ENCODE data around the gene PCDHA5. TPM values are rescaled to one million over a fixed set of nuclear protein-coding genes. Genes with fewer than 3 reads are reported as not detected.
A peak's percentile ranks its signal among the peaks of the same experiment; 100 is the strongest.

PCDHA5 gene
- total RNA-seq, 1 donor from 2014 or later = 0.27 TPM

DNA sequence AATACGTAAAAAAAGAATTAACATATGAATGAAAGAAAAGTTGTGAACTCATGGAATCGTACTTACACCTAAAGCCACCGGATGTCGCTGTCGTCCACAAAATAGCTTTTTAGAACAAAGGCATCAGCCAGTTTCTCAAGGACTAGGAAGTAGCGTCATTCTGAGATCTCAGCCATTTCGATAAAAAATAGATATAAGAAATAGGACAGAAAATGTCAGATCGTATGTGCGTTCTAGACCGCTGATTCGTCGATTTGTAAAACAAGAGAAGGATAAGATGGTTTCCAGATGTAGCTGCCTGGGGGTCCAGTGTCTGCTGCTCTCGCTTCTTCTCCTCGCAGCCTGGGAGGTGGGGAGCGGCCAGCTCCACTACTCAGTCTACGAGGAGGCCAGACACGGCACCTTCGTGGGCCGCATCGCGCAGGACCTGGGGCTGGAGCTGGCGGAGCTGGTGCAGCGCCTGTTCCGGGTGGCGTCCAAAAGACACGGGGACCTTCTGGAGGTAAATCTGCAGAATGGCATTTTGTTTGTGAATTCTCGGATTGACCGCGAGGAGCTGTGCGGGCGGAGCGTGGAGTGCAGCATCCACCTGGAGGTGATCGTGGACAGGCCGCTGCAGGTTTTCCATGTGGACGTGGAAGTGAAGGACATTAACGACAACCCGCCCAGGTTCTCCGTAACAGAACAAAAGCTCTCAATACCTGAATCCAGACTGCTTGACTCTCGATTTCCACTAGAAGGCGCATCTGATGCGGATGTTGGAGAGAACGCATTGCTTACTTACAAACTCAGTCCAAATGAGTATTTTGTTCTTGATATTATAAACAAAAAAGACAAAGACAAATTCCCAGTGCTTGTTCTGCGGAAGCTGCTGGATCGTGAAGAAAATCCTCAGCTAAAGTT lies 34.6 kb downstream of the PCDHA5 start, which contains the start of gene PCDHA10:
PCDHA10 (plus strand) TSS at position 126 of the 903 bp plus-strand sequence; CDS start at position 278, 152 bp downstream.
- DNase-seq (ENCODE audit: low spot score) = no peak
- intact Hi-C loops (cut with DNase I) = no loop called here
- ATAC-seq = no peak

DNA sequence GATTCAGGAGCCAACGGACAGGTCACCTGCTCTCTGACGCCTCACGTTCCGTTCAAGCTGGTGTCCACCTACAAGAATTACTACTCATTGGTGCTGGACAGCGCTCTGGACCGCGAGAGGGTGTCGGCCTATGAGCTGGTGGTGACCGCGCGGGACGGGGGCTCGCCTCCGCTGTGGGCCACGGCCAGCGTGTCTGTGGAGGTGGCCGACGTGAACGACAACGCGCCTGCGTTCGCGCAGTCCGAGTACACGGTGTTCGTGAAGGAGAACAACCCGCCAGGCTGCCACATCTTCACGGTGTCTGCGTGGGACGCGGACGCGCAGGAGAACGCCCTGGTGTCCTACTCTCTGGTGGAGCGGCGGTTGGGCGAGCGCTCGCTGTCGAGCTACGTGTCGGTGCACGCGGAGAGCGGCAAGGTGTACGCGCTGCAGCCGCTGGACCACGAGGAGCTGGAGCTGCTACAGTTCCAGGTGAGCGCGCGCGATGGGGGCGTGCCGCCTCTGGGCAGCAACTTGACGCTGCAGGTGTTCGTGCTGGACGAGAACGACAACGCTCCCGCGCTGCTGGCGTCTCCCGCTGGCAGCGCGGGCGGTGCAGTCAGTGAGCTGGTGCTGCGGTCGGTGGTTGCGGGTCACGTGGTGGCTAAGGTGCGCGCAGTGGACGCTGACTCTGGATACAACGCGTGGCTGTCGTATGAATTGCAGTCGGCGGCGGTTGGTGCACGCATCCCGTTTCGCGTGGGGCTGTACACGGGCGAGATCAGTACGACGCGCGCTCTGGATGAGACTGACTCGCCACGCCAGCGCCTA lies 36.0 kb downstream of the PCDHA5 start:
- no peak for DNase-seq (ENCODE audit: low spot score)
- intact Hi-C loops (cut with DNase I) = no loop called here
- no peak for ATAC-seq

DNA sequence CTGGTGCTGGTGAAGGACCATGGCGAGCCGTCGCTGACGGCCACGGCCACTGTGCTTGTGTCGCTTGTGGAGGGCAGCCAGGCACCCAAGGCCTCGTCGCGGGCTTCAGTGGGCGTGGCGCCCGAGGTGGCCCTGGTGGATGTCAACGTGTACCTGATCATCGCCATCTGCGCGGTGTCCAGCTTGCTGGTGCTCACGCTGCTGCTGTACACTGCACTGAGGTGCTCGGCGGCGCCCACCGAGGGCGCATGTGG lies 36.5 kb downstream of the PCDHA5 start:
- DNase-seq (ENCODE audit: low spot score) (no peak), ATAC-seq (no peak)
- intact Hi-C loops (cut with DNase I) = no loop called here

DNA sequence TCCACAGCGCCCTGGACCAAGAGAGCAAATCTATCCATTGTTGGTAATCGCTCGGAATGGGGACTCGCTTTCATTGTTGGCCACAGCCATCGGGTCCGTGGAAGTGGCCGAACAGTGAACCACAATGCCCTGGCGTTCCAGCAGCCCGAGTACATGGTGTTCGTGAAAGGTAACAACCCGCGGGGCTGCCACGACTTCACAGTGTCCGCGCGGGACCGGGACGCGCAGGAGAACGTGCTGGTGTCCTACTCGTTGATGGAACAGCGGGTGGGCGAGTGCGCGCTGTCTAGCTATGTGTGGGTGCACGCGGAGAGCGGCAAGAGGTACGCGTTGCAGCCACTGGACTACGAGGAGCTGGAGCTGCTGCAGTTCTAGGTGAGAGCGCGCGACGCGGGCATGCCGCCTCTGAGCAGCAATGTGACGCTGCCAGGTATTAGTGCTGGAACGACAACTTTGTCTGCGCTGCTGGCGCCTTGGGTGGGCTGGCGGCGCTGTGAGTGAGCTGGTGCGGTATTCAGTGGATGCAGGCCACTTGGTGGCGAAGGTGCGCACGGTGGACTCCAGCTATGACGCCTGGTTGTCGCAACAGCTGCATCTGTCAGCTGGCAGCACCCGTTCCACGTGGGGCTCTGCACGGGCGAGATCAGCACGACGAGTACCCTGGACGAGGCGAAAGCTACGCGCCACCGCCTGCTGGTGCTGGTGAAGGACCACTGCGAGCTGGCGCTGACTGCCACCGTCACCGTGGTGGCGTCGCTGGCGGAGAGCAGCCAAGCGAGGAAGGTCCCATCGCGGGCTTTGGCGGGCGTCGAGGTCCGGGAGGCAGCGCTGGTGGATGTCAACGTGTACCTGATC lies 41.3 kb downstream of the PCDHA5 start:
- DNase-seq (ENCODE audit: low spot score) (no peak), ATAC-seq (no peak)
- intact Hi-C loops (cut with DNase I) = no loop called here

DNA sequence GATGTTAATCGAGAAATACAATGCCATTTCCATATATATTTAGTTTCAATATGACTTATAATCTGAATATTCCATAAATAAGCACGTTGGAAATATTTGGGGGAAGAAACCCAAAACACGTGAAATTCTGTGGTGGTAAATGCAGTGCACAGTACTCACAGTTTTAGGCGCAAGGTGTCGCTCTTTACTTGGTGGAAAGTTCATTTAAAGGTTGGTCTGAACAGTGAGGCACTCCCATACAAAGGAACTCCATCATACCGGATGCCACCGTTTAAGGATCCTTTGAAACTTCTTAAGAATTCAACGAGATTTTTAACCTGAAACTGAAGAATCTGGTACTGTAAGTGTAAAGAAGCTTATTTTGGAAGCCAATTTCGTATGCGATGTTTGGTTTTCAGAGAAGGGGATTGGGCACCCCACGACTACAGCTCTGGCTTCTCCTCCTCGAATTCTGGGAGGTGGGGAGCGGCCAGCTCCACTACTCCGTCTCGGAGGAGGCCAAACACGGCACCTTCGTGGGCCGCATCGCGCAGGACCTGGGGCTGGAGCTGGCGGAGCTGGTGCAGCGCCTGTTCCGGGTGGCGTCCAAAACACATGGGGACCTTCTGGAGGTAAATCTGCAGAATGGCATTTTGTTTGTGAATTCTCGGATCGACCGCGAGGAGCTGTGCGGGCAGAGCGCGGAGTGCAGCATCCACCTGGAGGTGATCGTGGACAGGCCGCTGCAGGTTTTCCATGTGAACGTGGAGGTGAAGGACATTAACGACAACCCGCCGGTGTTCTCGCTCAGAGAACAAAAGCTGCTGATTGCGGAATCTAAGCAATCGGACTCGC lies 47.5 kb downstream of the PCDHA5 start, which contains the start of gene PCDHA11:
PCDHA11 (plus strand) TSS at position 237 of the 834 bp plus-strand sequence; CDS start at position 384, 147 bp downstream.
- peak; percentile 51 for ATAC-seq

DNA sequence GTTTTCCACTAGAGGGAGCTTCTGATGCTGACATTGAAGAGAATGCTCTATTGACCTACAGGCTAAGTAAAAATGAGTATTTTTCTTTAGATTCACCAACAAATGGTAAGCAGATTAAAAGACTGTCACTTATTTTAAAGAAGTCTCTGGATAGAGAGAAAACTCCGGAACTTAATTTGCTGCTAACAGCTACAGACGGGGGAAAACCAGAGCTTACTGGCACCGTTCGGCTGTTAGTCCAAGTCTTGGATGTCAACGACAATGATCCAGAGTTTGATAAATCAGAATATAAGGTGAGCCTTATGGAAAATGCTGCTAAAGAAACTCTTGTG lies 48.1 kb downstream of the PCDHA5 start:
- DNase-seq (ENCODE audit: low spot score) = no peak

More for the DNA sequence above, 47.5 kb downstream of the PCDHA5 start, which contains the start of gene PCDHA11:
- intact Hi-C loops (cut with DNase I) = no loop called here
- no peak for DNase-seq (ENCODE audit: low spot score)

DNA sequence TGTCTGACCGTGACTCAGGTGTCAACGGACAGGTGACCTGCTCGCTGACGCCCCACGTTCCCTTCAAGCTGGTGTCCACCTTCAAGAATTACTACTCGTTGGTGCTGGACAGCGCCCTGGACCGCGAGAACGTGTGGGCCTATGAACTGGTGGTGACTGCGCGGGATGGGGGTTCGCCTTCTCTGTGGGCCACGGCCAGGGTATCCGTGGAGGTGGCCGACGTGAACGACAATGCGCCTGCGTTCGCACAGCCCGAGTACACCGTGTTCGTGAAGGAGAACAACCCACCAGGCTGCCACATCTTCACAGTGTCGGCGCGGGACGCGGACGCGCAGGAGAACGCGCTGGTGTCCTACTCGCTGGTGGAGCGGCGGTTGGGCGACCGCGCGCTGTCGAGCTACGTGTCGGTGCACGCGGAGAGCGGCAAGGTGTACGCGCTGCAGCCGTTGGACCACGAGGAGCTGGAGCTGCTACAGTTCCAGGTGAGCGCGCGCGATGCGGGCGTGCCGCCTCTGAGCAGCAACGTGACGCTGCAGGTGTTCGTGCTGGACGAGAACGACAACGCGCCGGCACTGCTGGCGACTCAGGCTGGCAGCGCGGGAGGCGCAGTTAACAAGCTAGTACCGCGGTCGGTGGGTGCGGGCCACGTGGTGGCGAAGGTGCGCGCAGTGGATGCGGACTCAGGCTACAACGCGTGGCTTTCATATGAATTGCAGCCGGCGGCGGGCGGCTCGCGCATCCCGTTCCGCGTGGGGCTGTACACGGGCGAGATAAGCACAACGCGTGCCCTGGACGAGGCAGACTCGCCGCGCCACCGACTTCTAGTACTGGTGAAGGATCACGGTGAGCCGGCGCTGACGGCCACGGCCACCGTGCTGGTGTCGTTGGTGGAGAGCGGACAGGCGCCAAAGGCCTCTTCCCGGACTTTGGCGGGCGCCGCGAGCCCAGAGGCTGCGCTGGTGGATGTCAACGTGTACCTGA lies 49.1 kb downstream of the PCDHA5 start:
- no peak for ATAC-seq
- DNase-seq (ENCODE audit: low spot score) = no peak
- intact Hi-C loops (cut with DNase I) = no loop called here

More for the DNA sequence above, 48.1 kb downstream of the PCDHA5 start:
- intact Hi-C loops (cut with DNase I) = no loop called here
- ATAC-seq = no peak

Other genes starting within 250 kb of the PCDHA5 start
- 107 TPM for gene CD14, start 188.4 kb upstream of the PCDHA5 start, total RNA-seq
- 20.1 TPM for gene TMCO6, start 182.2 kb upstream of the PCDHA5 start, total RNA-seq
- 39.8 TPM for gene NDUFA2, start 174.0 kb upstream of the PCDHA5 start, total RNA-seq
- 89.6 TPM for gene IK, start 173.8 kb upstream of the PCDHA5 start, total RNA-seq
- 16.0 TPM for gene WDR55, start 156.7 kb upstream of the PCDHA5 start, total RNA-seq
- gene DND1, start 148.0 kb upstream of the PCDHA5 start, total RNA-seq = 1.4 TPM
- gene HARS1, start 130.2 kb upstream of the PCDHA5 start, total RNA-seq = 43.3 TPM
- 27.1 TPM for gene HARS2, start 130.2 kb upstream of the PCDHA5 start, total RNA-seq
- gene ZMAT2, start 121.2 kb upstream of the PCDHA5 start, total RNA-seq = 36.9 TPM
- not detected for gene PCDHA1, start 35.5 kb upstream of the PCDHA5 start, total RNA-seq
- 0.13 TPM for gene PCDHA2, start 26.8 kb upstream of the PCDHA5 start, total RNA-seq
- gene PCDHA3, start 20.6 kb upstream of the PCDHA5 start, total RNA-seq = 0.71 TPM
- 0.85 TPM for gene PCDHA4, start 14.5 kb upstream of the PCDHA5 start, total RNA-seq
- gene PCDHA6, start 6.3 kb downstream of the PCDHA5 start, total RNA-seq = 0.76 TPM
- gene PCDHA7, start 12.7 kb downstream of the PCDHA5 start, total RNA-seq = 0.45 TPM
- gene PCDHA8, start 19.6 kb downstream of the PCDHA5 start, total RNA-seq = 0.40 TPM
- 0.45 TPM for gene PCDHA9, start 26.8 kb downstream of the PCDHA5 start, total RNA-seq
- 2.9 TPM for gene PCDHA10, start 34.3 kb downstream of the PCDHA5 start, total RNA-seq
- gene PCDHA11, start 47.3 kb downstream of the PCDHA5 start, total RNA-seq = 1.4 TPM
- gene PCDHA12, start 53.7 kb downstream of the PCDHA5 start, total RNA-seq = 5.8 TPM
- 0.85 TPM for gene PCDHA13, start 60.5 kb downstream of the PCDHA5 start, total RNA-seq
- gene PCDHAC1, start 104.7 kb downstream of the PCDHA5 start, total RNA-seq = 0.71 TPM
- 2.4 TPM for gene PCDHAC2, start 144.9 kb downstream of the PCDHA5 start, total RNA-seq
- 0.09 TPM for gene PCDHB1, start 229.8 kb downstream of the PCDHA5 start, total RNA-seq

Measured in sciatic nerve (tissue), 2 donors.